Osteocyte (in vitro differentiated cells): ENCODE results near the gene SLC7A7. TPM values are rescaled to one million over a fixed set of nuclear protein-coding genes. Genes with fewer than 3 reads are reported as not detected.
"Not testable (repeated sequence)": the region's sequence is repeated elsewhere in the genome, so short reads cannot be mapped to it uniquely, and the experiment has no call there.

Experiments
- DNase-seq: peaks from one replicate; pipeline ENCODE4 v3.0.0; 2021; ENCODE audit warnings: mixed read lengths; ENCODE audit not compliant: unreplicated experiment; ENCODE audit errors: extremely low spot score
- H3K27ac Mint-ChIP-seq: one replicate; pipeline ENCODE4 v1.8.0; 2021; ENCODE audit warnings: mild to moderate bottlenecking, mixed read lengths; ENCODE audit not compliant: unreplicated experiment
- H3K27me3 Mint-ChIP-seq: one replicate; pipeline ENCODE4 v1.8.0; 2021; ENCODE audit warnings: mixed read lengths; ENCODE audit not compliant: unreplicated experiment
- H3K36me3 Mint-ChIP-seq: one replicate; pipeline ENCODE4 v1.8.0; 2021; ENCODE audit warnings: mixed read lengths; ENCODE audit not compliant: unreplicated experiment
- H3K4me1 Mint-ChIP-seq: one replicate; pipeline ENCODE4 v1.8.0; 2021; ENCODE audit warnings: mixed read lengths; ENCODE audit not compliant: unreplicated experiment
- H3K4me3 Mint-ChIP-seq: one replicate; pipeline ENCODE4 v1.8.0; 2021; ENCODE audit warnings: mild to moderate bottlenecking, moderate library complexity, mixed read lengths; ENCODE audit not compliant: unreplicated experiment
- H3K9me3 Mint-ChIP-seq: one replicate; pipeline ENCODE4 v1.8.0; 2021; ENCODE audit warnings: mixed read lengths; ENCODE audit not compliant: unreplicated experiment
- total RNA-seq: library from RNA; stranded (reverse); gene quantifications from 2 replicates; pipeline ENCODE4 v1.2.1, GENCODE V29; 2021
- TF ChIP-seq, protein P1 (sequence below): fragments of 200-600 bp; sonication (generic); IDR thresholded peaks from 2 replicates; pipeline ENCODE4 v1.5.0; 2021; ENCODE audit warnings: antibody characterized with exemption, mild to moderate bottlenecking, moderate library complexity

Gene SLC7A7
- total RNA-seq, 1 donor from 2014 or later, result 1.6 TPM

DNA sequence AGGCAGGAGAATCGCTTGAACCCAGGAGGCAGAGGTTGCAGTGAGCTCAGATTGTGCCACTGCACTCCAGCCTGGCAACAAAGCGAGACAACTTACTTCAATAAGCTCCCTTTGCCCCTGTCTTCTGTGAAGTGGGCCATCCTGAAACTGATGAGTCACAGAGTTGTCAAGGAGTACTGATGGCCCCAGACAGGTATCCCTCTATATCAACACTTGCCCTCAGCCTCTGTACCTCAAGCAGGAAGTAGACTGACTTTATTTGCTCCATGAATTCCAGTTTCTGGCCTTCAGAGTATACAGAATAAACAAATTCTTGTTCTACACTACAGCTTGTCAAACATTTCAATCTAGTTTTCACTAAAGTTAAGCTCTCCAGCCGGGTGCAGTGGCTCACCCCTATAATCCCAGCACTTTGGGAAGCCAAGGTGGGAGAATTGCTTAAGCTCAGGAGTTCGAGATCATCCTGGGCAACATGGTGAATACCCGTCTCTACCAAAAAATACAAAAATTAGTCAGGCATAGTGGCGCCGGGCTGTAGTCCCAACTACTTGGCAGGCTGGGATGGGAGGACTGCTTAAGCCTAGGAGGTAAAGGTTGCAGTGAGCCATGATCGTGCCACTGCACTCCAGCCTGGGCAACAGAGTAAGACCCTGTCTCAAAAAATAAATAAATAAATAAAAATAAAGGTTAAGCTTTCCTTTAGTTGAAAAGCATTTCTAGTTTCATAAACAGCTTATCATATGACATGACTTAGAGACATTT lies 39.9 kb upstream of the SLC7A7 start:
- peaks cover 38% of the 10 kb centered on the region for H3K4me1 Mint-ChIP-seq
- no peak overlapping the region for H3K4me3 Mint-ChIP-seq
- H3K36me3 Mint-ChIP-seq, result no peaks in the 10 kb centered on the region
- no peaks in the 10 kb centered on the region for H3K9me3 Mint-ChIP-seq
- TF ChIP-seq, protein P1, sequence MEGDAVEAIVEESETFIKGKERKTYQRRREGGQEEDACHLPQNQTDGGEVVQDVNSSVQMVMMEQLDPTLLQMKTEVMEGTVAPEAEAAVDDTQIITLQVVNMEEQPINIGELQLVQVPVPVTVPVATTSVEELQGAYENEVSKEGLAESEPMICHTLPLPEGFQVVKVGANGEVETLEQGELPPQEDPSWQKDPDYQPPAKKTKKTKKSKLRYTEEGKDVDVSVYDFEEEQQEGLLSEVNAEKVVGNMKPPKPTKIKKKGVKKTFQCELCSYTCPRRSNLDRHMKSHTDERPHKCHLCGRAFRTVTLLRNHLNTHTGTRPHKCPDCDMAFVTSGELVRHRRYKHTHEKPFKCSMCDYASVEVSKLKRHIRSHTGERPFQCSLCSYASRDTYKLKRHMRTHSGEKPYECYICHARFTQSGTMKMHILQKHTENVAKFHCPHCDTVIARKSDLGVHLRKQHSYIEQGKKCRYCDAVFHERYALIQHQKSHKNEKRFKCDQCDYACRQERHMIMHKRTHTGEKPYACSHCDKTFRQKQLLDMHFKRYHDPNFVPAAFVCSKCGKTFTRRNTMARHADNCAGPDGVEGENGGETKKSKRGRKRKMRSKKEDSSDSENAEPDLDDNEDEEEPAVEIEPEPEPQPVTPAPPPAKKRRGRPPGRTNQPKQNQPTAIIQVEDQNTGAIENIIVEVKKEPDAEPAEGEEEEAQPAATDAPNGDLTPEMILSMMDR, result no peak
- no peak overlapping the region for H3K27ac Mint-ChIP-seq
- no peaks in the 10 kb centered on the region for H3K27me3 Mint-ChIP-seq
- DNase-seq, result no peak

DNA sequence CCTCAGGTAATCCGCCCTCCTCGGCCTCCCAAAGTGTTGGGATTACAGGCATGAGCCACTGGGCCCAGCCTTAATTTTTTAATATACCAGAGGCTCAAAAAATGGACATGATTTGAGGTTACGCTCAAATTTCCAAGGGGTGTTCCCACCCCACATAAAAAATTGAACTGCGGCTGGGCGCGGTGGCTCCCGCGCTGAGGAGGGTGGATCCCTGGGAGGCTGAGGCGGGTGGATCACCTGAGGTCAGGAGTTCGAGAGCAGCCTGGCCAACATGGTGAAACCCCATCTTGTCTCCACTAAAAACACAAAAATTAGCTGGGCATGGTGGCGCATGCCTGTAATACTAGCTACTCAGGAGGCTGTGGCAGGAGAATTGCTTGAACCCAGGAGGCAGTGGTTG lies 39.1 kb upstream of the SLC7A7 start:
- H3K4me1 Mint-ChIP-seq, result peaks cover 45% of the 10 kb centered on the region
- not testable (repeated sequence) for H3K4me3 Mint-ChIP-seq, H3K27me3 Mint-ChIP-seq, H3K36me3 Mint-ChIP-seq, H3K9me3 Mint-ChIP-seq, H3K27ac Mint-ChIP-seq, DNase-seq

DNA sequence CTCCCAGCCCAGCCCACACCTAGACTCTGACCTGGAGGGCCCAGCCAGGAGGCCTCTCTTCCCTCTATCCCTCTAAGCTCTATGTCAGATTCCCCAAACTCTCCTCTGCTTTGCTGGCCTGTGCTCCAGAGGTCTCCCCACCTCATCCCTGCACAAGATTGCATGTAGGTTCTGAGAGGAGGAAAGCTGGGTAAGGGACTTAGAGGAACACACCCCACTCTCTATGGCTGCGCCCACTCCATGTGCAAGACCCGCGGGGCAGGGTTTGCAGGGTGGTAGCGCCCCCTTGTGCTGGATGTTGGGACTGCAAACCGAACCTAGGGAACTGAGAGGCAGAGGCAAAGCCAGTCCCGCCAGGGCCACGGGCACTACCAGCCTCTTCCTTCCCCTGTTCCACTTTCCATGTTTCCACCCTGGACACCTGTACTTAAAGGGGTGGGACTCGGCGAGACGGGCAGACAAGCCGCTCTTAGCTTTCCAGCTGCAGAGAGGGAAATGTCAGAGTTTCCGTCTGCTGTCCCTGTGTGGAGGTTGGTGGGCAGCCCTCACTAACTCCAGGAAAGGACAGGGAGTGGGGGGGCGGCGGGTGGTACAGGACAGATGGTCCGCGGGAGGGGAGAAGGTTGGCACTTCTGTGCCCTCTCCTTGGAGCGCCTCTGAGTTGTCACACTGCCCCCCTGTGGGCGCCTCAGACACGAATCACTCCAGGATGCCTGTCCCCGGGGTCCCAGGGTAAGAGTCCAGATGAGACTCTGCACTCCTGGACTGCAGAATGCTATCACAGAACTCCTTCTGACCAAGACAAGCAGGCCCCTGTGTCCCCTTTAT lies 37.9 kb upstream of the SLC7A7 start:
- TF ChIP-seq, protein P1, result peak; percentile 87
- Mint-ChIP-seq H3K4me3 (peak overlapping the region; percentile 68), H3K36me3 (no peaks in the 10 kb centered on the region), H3K9me3 (no peaks in the 10 kb centered on the region), H3K4me1 (peaks cover 50% of the 10 kb centered on the region), H3K27me3 (no peaks in the 10 kb centered on the region), H3K27ac (peak overlapping the region; percentile 78)
- DNase-seq, result peak; percentile 97

DNA sequence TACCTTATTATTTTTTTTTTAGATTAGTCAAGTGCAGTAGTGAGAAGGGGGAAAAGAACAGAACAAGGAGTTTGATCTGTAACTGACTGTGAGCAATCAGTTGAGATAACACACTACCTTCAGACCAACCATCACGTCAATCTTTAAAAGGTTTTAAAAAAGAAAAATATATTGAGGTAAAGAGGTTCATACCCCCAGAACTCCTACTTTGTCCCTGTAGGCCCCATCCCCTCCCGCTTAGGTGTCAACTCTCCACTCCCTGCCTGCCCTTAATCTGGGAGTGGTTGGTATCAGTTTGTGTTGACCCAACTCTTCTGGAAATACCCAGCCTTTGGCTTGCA lies 37.3 kb upstream of the SLC7A7 start:
- DNase-seq, result no peak
- Mint-ChIP-seq H3K27me3 (no peaks in the 10 kb centered on the region), H3K4me1 (peaks cover 53% of the 10 kb centered on the region), H3K27ac (peak overlapping the region; percentile 78), H3K36me3 (peaks cover 5% of the 10 kb centered on the region), H3K4me3 (no peak overlapping the region), H3K9me3 (no peaks in the 10 kb centered on the region)
- TF ChIP-seq, protein P1, result no peak

DNA sequence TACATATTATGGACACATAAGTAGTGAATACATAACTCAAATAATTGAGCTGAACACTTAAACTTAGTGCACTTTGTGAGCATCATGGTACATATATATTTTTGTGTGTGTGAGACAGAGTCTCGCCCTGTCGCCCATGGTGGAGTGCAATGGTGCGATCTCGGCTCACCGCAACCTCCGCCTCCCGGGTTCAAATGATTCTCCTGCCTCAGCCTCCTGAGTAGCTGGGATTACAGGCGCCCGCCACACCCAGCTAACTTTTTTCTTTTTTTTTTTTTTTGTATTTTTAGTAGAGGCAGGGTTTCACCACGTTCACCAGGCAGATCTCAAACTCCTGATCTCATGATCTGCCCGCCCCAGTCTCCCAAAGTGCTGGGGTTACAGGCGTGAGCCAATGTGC lies 36.9 kb upstream of the SLC7A7 start:
- H3K27ac Mint-ChIP-seq, H3K9me3 Mint-ChIP-seq, DNase-seq, H3K36me3 Mint-ChIP-seq, H3K27me3 Mint-ChIP-seq, H3K4me3 Mint-ChIP-seq: not testable (repeated sequence)
- H3K4me1 Mint-ChIP-seq, result peaks cover 56% of the 10 kb centered on the region
